GM12872 (cell line): ENCODE data around the gene PILRA.
A peak's percentile ranks its signal among the peaks of the same experiment; 100 is the strongest.

Experiments
- CTCF ChIP-seq: IDR thresholded peaks from 3 replicates; pipeline ENCODE4 v1.5.1; 2011; ENCODE audit warnings: low read depth, mild to moderate bottlenecking, low read length, moderate library complexity; ENCODE audit not compliant: insufficient read depth

The PILRA gene

GRCh38 chr7:100373261-100373831, at the start of gene PILRA:
Gene PILRA, plus strand, starts transcription at chr7:100373487. Its CDS starts 170 bp downstream, at chr7:100373657.
- TF ChIP-seq CTCF, result no peak

- TF ChIP-seq CTCF, result no peak
Observed at GRCh38 chr7:100342765-100343164, 30.5 kb upstream of the PILRA start.

GRCh38 chr7:100344560-100345287, 28.6 kb upstream of the PILRA start:
- TF ChIP-seq CTCF, result peak; percentile 42

GRCh38 chr7:100345288-100345672, 28.0 kb upstream of the PILRA start:
- TF ChIP-seq CTCF, result peak; percentile 56

- no peak for TF ChIP-seq CTCF
Observed at GRCh38 chr7:100346921-100347320, 26.4 kb upstream of the PILRA start.

DNA sequence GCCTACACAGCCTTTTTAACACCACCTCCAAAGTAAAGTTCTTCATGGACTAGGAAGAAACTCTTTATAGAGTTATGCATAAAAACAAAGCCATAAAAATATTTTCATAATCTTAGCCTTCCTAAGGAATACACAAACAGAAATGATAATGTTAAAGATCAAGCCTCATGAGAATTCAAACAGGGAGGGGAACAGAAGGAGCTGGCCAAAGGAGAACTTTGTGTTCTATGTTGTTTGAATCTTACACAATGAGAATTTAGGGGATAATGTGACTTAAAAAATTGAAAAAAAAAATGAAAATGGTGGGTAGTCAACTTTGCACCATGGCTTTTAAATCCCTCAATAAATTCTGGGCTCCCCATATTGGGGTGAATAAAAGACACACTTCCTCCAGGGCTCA, 24.5 kb upstream of the PILRA start:
- no peak for TF ChIP-seq CTCF

DNA sequence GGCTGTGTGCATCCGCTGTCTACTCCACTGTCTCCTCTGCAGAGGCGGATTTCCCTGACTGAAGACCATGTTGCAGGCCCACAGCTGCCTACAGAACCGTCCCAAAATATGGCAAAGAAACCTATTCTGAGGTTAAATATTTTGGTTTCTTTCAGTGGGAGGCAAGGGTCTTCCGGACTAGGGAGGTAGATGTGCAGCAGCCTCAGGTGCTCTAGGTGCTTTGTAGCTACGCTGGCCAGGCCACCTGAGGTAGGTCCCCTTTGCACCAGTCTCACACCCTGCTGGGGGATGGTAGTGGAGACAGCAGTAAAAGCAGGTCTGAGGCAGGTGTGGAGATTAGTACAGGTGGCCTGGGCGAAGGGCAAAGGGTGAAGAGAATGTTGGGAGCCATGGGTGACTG, 23.5 kb upstream of the PILRA start:
- no peak for TF ChIP-seq CTCF
